GM12891 (cell line): ENCODE measurements around the gene SFI1.

ENCODE experiments used
- PAX5 ChIP-seq: IDR thresholded peaks from 2 replicates; pipeline ENCODE4 v1.6.1; 2011; ENCODE audit warnings: low read length, moderate library complexity, mild to moderate bottlenecking; ENCODE audit not compliant: insufficient read depth, severe bottlenecking
- POLR2A ChIP-seq: IDR thresholded peaks from 2 replicates; pipeline ENCODE4 v1.6.1; 2011; ENCODE audit warnings: low read depth, low read length, control low read depth
- POLR2AphosphoS5 ChIP-seq: IDR thresholded peaks from 2 replicates; pipeline ENCODE4 v1.6.1; 2011; ENCODE audit warnings: low read depth, low read length, control low read depth

DNA sequence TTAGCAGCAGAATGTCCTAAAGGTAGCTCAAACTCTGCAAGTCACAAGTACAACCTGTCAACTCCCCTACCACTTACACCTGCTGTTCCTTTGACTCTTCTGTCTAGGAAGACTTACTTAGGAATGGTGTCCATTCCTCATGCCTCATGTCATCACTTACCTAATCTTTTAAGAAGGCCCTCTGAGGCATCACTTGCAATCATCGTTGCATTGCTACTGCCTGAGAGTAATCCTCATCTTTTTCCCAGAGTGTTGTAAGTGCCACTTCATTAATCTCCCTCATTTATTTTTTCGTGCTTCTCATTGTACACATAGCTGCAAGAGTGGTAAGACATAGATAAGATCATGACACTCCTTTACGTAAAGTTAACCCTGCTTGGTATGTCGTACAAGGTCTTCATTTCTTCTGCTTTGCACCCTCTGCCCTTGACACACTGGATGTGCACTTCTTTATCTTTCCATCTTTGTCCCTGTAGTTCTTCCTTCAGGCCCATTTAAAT, 54.6 kb downstream of the SFI1 start:
- TF ChIP-seq POLR2A (no peak), PAX5 (no peak), POLR2AphosphoS5 (no peak)
